GM10847 (cell line): Measurements from ENCODE around the gene ASTN2.

ENCODE experiments used
- POLR2A ChIP-seq: IDR thresholded peaks from 2 replicates; pipeline ENCODE4 v1.6.1; 2011; ENCODE audit not compliant: insufficient read length; ENCODE audit errors: extremely low read depth

Gene ASTN2

DNA sequence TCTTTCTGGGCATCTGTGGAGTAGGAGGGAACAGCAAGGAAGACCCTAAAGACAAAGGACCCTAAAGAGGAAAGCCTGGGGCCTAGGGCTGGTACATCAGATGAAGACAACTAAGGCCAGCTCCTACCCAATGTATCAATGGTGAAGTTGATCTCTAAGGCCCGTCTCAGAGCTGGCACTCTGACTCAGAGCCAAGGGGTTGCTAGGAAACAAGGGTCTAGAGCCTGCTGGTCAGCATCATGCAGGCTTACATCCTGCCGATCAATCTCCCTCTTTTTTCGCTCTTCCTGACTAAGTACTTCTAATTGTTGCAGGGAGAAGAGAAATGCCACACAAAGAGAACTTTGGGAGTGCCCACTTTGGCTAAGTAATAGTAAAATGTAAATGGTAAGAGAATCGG lies 701.6 kb downstream of the ASTN2 start:
- no peak for TF ChIP-seq POLR2A

DNA sequence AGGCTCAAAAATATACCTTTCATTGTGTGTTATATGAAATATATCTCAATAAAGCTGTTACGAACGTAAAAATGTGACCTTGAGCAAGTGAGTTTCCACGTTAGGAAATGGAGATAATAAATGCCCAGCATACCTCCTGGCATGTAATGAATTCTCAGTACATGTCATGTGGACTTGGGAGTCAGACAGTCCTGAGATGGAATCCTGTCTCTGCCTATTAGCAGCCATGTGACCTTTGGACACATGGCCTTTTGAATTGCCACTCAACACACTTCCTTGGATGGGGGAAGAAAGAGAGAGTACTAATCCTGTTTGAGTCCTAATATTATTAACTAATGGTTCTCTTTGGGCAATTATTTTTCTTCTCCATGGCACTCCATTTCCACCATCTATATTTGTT lies 702.1 kb downstream of the ASTN2 start:
- no peak for TF ChIP-seq POLR2A

DNA sequence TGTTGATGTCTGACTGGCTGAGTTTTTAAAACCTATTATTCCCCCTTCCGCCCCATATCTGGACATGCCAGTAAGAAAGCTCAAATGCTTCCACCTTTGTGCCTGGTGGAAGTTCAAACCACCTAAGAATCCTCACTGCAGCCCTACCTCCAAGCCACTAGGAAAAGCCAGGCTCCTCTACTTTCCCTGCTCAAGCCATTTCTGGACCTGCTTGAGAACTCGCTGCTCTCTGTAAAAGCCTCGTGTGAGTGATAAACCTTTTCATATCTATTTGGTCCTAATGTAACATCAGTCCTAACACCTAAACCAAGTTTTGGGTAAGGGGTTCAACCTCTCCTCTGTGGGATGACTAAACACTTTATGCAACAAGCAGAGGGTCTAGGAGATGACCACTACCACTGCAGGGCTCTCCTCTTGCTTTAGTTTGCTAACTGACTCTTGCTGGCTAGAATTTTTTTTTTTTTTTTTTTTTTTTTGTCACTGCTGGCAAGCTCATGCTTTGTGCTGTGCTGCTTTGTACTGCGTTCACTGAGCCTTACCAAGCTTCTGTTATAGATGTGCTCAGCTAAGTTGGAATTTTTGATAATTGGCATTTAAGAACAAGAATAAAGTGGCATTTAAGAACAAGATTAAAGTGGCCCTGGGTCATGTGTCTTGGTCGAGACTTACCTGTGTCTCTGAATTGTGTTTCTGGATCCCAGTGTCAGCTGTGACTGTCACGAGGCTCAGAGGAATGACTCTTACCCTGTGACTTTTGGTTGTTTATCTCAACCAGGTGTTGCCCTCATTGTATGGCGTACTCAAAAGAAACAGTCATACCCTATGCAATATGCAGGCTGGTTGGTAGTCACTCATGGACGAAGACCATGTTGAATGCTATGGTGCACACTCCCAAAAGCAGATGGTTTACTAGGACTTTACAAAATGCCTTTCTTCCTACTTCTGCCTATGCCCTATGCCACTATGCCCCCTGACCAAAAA lies 708.3 kb downstream of the ASTN2 start:
- TF ChIP-seq POLR2A, result no peak

DNA sequence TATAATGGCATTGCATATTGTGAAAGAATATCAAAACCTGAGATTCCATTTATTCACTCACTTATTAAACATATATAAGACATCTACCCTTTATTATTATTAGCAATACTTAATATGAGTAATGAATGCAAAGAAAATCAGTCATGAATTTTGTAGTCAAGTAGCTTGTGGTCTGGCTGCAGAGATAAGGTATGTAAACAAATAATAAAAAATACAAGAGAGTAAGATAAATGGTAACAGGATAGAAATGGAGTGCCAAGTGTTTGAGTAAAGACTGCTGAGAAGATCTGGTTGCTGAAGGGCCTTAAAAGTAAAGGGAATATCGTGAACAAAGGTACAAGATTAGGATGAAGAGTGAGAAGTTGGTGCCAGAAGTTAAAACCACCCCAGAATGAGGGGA lies 709.3 kb downstream of the ASTN2 start:
- TF ChIP-seq POLR2A, result no peak

DNA sequence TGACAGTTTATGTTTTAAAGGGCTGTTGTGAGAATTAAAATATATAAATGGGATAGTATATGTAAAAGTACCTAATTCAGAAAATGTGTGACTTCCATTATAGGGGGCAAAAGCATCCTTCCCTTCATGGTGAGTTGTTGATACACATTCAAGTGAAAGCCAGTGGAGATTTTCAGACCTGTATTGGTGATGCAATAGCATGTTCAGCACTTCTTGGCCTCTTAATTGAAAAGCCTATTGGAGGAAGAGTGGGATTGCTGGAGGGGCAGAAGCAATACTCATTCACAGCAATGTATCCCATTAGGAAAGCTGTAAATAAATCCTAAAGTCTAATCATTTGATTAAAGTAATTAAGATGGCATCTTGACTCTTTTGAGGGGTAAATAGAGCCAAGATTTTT lies 710.4 kb downstream of the ASTN2 start:
- no peak for TF ChIP-seq POLR2A

DNA sequence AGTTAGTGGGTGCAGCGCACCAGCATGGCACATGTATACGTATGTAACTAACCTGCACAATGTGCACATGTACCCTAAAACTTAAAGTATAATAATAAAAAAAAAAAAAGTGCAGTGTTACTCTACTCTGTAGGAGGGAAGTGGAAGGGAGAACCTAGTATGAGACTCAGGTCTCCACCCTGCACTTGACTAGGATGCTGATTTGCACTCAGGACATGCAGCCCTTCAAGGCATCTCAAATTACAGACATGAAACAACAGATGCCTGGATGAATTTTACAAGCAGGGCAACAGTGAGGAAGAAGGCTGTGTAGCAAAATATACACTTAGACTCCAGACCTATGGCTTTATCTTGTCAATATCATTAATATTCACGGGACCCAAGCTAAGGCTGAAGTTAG lies 711.2 kb downstream of the ASTN2 start:
- TF ChIP-seq POLR2A, result no peak

DNA sequence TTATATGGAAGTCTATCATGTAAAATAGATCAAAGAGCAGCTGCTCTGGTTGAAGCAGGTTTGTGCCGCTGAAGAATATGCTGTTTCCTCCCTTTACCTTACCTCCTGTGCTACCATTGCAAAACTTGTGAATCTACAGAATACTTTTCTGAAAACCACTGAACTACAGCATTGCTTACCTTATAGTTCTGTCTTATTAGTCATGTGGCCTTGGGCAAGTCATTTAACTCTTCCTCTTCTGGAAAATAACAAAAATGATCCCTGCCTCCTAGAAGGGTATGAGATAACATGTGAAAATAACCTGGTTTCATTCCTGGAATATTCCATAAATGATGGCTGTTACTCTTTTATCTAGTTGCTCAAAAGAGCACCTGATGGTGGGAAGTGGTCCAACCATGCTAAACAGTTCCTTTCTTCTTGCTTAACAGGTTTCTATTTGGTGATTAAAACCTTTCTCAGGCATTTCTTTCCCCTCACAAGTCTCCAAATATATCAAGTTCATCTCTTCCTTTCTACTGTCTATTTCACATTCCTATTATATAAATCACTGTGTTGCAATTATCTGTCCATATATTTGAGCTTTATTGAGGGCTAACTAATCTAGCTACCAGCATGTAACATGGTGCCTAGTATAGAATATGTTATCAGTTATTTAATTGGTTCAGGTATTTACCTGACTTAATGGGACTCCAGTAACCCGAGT lies 712.8 kb downstream of the ASTN2 start:
- no peak for TF ChIP-seq POLR2A

DNA sequence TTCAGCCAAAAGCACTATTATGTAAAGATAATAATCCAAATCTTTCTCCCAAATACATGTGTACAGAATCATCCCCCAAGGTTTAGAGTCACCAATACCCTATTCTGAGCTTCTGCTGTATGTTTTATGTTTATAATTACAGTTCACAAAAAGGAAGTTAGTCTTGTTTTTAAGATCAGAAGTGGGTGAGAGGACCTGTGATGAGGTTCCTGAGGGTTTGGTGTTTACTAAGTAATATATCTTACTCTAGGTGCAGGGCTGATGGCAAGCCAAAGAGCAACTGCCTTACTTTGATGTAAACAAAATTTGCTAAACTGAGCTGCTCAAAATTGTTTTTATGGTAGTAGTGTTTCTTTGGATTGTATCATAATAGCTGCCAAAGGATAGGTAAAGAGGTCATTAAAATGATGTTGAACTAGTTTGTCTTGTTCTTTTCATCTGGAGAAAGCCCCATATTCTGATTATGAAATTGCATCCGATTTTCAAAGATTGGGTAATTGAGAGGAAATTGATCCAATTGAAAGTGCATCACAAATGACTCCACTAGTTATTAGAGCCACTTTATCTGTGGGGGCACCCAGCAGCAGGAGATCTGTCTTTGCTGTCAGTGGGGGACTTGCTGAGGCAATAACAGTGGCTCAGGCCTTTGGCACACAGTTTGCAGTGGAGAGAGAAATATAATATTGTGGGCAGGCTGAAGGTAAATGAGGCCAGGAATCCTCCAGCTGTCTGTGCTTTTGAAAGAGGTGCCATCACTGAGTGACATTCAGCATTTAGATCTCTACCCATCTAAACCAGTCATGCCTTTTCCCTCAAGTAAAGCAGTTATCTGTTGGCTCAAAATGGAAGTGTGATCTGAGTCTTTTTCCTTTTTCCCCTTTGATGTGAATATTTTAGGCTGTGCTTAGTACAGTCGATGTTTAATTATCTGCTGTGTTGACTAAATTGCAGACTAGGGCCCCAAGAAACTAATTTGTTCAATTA lies 713.7 kb downstream of the ASTN2 start:
- no peak for TF ChIP-seq POLR2A

DNA sequence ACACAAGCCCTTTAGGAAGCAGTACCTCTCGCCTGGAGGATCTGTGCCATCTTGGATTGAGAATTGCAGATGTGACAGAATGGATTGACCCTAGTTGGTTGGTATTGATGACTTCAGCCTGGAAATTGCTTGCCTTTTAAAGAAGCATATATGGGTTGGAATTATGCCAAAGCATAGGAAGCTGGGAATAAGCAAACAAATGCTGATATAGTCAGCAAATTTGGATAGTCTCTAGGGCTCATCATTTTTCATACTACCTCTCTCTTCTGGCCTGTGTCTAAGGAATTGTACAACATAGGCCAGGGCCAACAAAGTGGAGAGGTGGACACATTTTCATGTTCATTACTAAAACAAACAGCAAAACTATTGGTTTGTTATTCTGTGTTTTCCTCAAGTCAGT lies 714.6 kb downstream of the ASTN2 start:
- TF ChIP-seq POLR2A, result no peak

DNA sequence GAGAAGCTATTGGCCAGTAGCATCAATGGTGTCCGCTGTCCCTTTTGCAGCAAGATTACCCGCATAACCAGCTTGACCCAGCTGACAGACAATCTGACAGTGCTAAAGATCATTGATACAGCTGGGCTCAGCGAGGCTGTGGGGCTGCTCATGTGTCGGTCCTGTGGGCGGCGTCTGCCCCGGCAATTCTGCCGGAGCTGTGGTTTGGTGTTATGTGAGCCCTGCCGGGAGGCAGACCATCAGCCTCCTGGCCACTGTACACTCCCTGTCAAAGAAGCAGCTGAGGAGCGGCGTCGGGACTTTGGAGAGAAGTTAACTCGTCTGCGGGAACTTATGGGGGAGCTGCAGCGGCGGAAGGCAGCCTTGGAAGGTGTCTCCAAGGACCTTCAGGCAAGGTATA lies 717.0 kb downstream of the ASTN2 start:
- no peak for TF ChIP-seq POLR2A

DNA sequence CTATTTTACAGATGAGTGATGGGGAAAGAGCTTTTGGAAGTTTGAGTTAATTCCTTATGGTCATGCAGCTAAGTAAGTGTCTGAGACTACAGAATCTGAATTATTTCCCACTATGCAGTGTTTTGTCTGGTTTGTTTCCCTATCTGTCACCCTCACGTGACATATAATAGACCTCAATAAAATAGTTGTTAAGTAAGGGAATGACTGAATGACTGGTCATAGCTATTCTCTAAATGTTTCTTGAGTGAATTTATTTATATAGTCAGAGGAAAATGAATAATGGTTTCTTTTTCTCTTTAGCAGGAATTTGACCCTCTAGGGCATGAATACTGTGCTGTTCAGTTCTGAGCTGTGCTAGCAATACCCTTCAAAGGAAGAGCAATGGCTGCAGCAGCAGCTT lies 717.5 kb downstream of the ASTN2 start:
- no peak for TF ChIP-seq POLR2A

DNA sequence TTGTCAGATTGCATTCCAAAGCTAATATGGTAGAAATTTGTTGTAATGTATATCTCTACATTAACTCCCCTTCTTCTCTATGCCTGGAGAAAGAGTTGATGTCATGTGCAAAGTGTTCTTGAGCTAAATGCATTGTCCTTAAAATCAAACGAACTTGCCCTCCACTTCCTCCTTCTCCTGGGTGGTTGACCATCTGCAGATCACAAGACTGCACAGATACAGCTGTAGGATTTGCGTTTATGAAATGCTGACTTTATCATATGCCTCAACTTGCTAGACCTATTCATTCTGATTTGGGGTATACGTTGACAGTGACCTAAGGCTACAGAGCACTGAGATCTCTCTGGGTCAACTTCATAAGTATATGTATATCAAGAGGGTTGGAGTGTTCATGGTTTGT lies 719.4 kb downstream of the ASTN2 start:
- TF ChIP-seq POLR2A, result no peak

DNA sequence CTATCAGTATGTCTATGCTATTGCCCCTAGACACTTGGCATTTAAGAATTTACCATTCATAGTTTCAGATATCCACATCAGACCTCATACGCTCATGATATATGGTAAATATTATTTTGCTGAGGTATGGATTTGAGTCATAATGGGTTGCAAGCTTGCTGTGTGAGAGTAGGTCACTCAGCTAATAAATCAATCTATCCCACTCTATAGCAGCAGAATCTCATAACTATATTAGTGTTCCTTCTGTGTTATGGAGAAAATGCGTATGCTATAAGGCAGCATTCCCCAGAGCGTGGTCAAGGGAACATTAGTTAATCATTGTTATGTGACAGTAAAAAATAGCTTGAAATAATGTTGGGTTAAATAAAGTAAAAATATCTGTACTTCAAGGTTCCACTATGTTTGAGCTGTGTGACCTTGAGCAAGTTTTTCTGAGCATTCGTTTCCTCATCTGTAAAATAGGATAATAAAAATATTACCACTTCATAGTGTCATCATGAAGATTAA lies 720.0 kb downstream of the ASTN2 start:
- no peak for TF ChIP-seq POLR2A

DNA sequence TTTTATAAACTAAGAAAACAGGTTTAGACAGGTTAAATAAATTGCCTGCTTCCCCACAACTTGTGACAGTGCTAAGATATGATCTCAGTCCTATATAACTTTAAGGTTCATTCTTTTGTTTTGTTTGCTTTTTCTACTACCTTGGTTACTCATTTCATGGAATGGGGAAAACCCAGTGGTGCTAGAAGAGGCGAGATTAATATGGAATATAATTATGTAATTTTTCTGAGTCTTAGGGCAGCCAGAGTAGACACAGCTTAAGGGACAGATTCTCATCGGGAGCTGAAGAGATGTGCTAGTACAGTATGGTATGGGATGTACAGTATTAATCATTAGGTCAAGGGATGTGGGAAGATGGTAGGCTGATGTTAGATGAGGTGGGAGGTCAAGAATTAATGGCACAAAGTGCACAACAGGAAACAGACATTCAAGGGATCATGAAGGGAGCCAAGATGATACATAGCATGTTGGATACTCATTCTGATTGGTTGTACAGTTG lies 721.6 kb downstream of the ASTN2 start:
- TF ChIP-seq POLR2A, result no peak

DNA sequence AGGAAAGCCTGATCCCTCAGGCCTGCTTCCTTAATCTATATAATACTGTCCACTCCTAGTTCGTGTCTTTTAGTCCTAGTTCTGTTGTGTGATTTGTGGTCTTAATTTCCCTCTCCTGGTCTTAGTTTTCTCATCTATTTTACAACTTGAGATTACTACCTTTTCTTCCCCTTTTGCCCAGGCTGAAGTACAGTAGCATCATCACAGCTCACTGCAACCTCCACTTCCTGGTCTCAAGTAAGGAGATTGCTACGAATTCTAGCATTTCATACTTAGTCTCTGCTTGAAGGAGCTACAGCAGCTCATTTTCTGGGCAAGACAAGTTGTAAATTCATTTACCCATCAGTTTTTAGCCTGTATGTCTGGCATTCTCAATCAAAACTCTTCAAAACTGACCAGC lies 722.2 kb downstream of the ASTN2 start:
- TF ChIP-seq POLR2A, result no peak
